ENCODE results near the gene LEMD1.

Gene LEMD1

GRCh38 chr1:205337481-205337880, 84.4 kb downstream of the LEMD1 start:
- H3K4me3 ChIP-seq (ENCODE audit: low read depth, low read length): no peak overlapping the region

- no peak overlapping the region for H3K4me3 ChIP-seq (ENCODE audit: low read depth, low read length)
These were observed 86.2 kb downstream of the LEMD1 start for GRCh38 chr1:205335692-205336091.

GRCh38 chr1:205332015-205332791, 89.7 kb downstream of the LEMD1 start:
- H3K4me3 ChIP-seq (ENCODE audit: low read depth, low read length): no peak overlapping the region
